KMS-11 (cell line): ENCODE measurements around the gene LGALSL.
A peak's percentile ranks its signal among the peaks of the same experiment; 100 is the strongest.

Source experiments
- H2AFZ ChIP-seq: fragments of 200-600 bp; sonication (generic); 2 replicates; pipeline ENCODE4 v1.6.1; 2016; ENCODE audit warnings: antibody characterized with exemption, mixed run types, low read depth
- H3K27ac ChIP-seq: fragments of 200-600 bp; sonication (generic); 2 replicates; pipeline ENCODE4 v1.6.1; 2016; ENCODE audit warnings: mild to moderate bottlenecking, mixed run types
- H3K27me3 ChIP-seq: fragments of 200-600 bp; sonication (generic); 2 replicates; pipeline ENCODE4 v1.6.1; 2017; ENCODE audit warnings: mild to moderate bottlenecking, low read depth, mixed run types, moderate library complexity; ENCODE audit not compliant: insufficient read depth
- H3K36me3 ChIP-seq: fragments of 200-600 bp; sonication (generic); 2 replicates; pipeline ENCODE4 v1.6.1; 2017; ENCODE audit warnings: mild to moderate bottlenecking, mixed run types; ENCODE audit not compliant: insufficient read depth
- H3K4me1 ChIP-seq: fragments of 200-600 bp; sonication (generic); 2 replicates; pipeline ENCODE4 v1.6.1; 2016; ENCODE audit warnings: mild to moderate bottlenecking, low read depth, mixed run types; ENCODE audit not compliant: poor library complexity, severe bottlenecking
- H3K4me2 ChIP-seq: fragments of 200-600 bp; sonication (generic); 2 replicates; pipeline ENCODE4 v1.7.0; 2016; ENCODE audit warnings: mild to moderate bottlenecking, mixed run types
- H3K4me3 ChIP-seq: fragments of 200-600 bp; sonication (generic); IDR thresholded peaks from 2 replicates; pipeline ENCODE4 v1.6.1; 2017; ENCODE audit warnings: low read depth, low read length, mixed read lengths; ENCODE audit not compliant: insufficient read depth
- H3K79me2 ChIP-seq: fragments of 200-600 bp; sonication (generic); 2 replicates; pipeline ENCODE4 v1.6.1; 2016; ENCODE audit warnings: low read depth, mixed run types; ENCODE audit not compliant: insufficient read depth
- H3K9ac ChIP-seq: fragments of 200-600 bp; sonication (generic); 2 replicates; pipeline ENCODE4 v1.6.1; 2016; ENCODE audit warnings: mild to moderate bottlenecking, mixed run types
- H4K20me1 ChIP-seq: fragments of 200-600 bp; sonication (generic); 2 replicates; pipeline ENCODE4 v1.6.1; 2016; ENCODE audit warnings: mild to moderate bottlenecking, mixed run types; ENCODE audit not compliant: insufficient read depth
- TF ChIP-seq, protein P1 (sequence below): fragments of 200-600 bp; sonication (generic); conservative IDR thresholded peaks from 2 replicates; pipeline ENCODE4 v1.6.1; 2017; ENCODE audit warnings: low read depth, mild to moderate bottlenecking, antibody characterized with exemption, low read length, moderate library complexity, mixed read lengths

Gene LGALSL

DNA sequence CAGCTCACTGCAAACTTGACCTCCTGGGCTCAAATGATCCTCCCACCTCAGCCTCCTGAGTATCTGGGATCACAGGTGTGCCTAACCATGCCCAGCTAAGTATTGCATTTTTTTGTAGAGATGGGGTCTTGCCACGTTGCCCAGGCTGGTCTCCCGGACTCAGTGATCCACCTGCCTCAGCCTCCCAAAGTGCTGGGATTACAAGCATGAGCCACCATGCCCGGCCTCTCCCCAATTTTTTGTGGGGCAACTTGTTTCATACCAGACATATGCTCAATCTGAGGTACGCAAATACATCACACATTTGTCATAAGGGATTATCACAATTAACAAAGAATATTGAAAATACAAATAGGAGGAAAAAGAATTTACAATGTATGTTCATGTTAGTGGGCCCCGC is 27.7 kb downstream of the LGALSL start:
- Histone ChIP-seq H3K36me3 (no peaks in the 10 kb centered on the region), H3K9ac (no peak overlapping the region), H4K20me1 (no peaks in the 10 kb centered on the region), H3K4me2 (peak overlapping the region; percentile 70), H3K79me2 (no peaks in the 10 kb centered on the region), H3K27ac (peak overlapping the region; percentile 74; the same call in 1 of the 2 replicates), H3K27me3 (no peaks in the 10 kb centered on the region), H3K4me1 (peaks cover 100% of the 10 kb centered on the region), H2AFZ (0 out of 2 replicates have a peak overlapping the region, but pooled peaks have one; percentile 34), H3K4me3 (peak overlapping the region; percentile 0)
- TF ChIP-seq, protein P1, sequence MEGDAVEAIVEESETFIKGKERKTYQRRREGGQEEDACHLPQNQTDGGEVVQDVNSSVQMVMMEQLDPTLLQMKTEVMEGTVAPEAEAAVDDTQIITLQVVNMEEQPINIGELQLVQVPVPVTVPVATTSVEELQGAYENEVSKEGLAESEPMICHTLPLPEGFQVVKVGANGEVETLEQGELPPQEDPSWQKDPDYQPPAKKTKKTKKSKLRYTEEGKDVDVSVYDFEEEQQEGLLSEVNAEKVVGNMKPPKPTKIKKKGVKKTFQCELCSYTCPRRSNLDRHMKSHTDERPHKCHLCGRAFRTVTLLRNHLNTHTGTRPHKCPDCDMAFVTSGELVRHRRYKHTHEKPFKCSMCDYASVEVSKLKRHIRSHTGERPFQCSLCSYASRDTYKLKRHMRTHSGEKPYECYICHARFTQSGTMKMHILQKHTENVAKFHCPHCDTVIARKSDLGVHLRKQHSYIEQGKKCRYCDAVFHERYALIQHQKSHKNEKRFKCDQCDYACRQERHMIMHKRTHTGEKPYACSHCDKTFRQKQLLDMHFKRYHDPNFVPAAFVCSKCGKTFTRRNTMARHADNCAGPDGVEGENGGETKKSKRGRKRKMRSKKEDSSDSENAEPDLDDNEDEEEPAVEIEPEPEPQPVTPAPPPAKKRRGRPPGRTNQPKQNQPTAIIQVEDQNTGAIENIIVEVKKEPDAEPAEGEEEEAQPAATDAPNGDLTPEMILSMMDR, result no peak

DNA sequence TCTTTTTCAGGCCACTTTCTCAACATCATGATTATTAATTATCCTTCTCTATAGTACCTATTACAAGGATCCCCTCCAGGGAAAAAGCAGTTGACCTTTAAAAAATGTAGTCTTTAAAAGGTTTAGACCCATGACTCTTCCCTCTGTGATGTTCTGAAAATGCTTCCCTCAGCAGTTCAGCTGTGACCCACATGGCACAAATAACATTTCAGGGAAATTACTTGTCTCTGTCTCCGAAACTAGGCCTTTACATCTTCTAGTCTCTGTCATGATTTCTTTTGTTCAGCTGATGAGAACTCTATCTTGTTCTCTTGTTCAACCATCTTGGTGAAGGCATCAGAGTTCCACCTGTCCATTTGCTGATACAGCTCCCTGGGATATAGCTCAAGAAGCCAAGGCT is 28.3 kb downstream of the LGALSL start:
- no peaks in the 10 kb centered on the region for H3K79me2 ChIP-seq
- peak overlapping the region; percentile 70 for H3K4me2 ChIP-seq

DNA sequence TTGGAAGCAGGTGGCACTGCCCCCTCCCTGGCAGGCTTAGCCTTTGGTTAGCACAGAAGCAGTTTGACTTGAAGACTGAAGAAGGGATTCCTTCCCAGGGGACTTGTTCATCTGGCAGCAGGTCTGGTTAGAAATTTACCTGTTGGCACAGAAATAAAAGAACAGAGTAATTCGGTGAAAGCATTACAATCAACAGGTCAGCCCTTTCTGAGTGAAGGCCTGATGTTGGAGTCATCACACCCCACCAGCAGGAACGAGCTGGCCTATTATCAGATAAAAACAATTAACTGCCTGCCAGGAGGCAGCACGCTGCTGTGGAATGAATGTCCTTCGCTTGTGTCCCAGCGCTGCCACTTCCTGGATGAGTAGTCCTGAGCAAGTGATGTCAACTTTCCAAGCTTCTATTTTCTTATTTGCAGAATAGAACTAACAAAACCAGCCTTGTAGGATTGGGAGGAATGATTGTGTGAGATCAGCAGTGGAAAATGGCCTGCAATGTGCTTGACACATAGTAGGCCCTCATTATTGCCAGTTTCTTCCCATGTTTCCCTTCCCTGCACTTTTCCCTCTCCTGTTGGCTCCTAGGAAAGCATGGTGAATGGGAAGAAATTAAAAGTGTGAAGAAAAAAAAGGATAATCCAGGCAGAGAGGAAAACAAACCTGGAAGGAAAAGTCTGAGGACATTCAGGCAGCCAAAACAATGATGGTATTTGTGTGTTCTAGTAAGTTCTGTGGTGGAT is 29.0 kb downstream of the LGALSL start:
- peak overlapping the region; percentile 34 for H2AFZ ChIP-seq
- H3K79me2 ChIP-seq, result no peaks in the 10 kb centered on the region
- no peaks in the 10 kb centered on the region for H4K20me1 ChIP-seq
- H3K27ac ChIP-seq, result peak overlapping the region; percentile 74
- no peak overlapping the region for H3K4me3 ChIP-seq
- H3K4me1 ChIP-seq, result peaks cover 100% of the 10 kb centered on the region
- no peaks in the 10 kb centered on the region for H3K27me3 ChIP-seq
- H3K36me3 ChIP-seq, result no peaks in the 10 kb centered on the region
- peak overlapping the region; percentile 70 for H3K4me2 ChIP-seq
- TF ChIP-seq, protein P1, result no peak
- 0 out of 2 replicates have a peak overlapping the region, but pooled peaks have one; percentile 10 for H3K9ac ChIP-seq

More for the DNA sequence above, 28.3 kb downstream of the LGALSL start:
- Histone ChIP-seq H3K27me3 (no peaks in the 10 kb centered on the region), H3K9ac (0 out of 2 replicates have a peak overlapping the region, but pooled peaks have one; percentile 10), H3K4me1 (peaks cover 100% of the 10 kb centered on the region), H3K4me3 (peak overlapping the region; percentile 0), H4K20me1 (no peaks in the 10 kb centered on the region), H2AFZ (peak overlapping the region; percentile 34), H3K36me3 (no peaks in the 10 kb centered on the region), H3K27ac (peak overlapping the region; percentile 74)
- TF ChIP-seq, protein P1, result no peak

DNA sequence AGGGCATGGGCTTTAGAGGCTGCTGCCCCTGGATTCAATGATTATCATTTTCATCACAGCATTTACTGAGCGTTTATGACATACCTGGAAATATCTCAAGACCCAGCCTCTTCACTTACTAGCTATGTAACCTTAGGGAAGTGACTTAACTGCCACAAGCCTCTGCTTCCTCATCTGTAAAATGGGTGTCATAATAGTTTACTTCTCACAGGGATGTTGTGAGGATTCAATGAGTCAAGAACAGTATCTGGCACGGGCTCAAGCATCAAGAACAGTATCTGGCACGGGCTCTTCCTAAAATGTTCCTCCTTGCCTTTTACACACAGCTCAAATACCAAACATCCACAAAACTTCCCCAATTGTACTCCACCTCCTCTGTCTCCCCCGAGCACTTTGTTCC is 31.4 kb downstream of the LGALSL start:
- Histone ChIP-seq H3K4me2 (peak overlapping the region; percentile 77), H3K4me3 (peak overlapping the region; percentile 55)
- TF ChIP-seq, protein P1, result no peak

More for the DNA sequence above, 31.4 kb downstream of the LGALSL start:
- Histone ChIP-seq H3K27me3 (no peaks in the 10 kb centered on the region), H3K4me1 (peaks cover 93% of the 10 kb centered on the region), H2AFZ (peak overlapping the region; percentile 19; the same call in 1 of the 2 replicates), H3K27ac (peak overlapping the region; percentile 71), H3K36me3 (no peaks in the 10 kb centered on the region), H3K79me2 (no peaks in the 10 kb centered on the region), H4K20me1 (no peaks in the 10 kb centered on the region), H3K9ac (peak overlapping the region; percentile 16; the same call in 1 of the 2 replicates)
